Gastroesophageal sphincter (tissue), 4 donors: ENCODE data around the gene CTIF. TPM values are rescaled to one million over a fixed set of nuclear protein-coding genes. Genes with fewer than 3 reads are reported as not detected.

Experiments
- ATAC-seq: fragments of 150-250 bp; one replicate; pipeline ENCODE4 v1.9.1; 2016; ENCODE audit warnings: mild to moderate bottlenecking, moderate library complexity
- H3K27ac ChIP-seq, 4 donors: fragments of 200-600 bp; sonication (generic) in 3 of 4; 1 replicate in 3 of 4; 2 replicates in 1 of 4; pipeline ENCODE4 v1.5.1; 2016 to 2019
- H3K27me3 ChIP-seq: fragments of 200-600 bp; sonication (generic); one replicate; pipeline ENCODE4 v1.5.1; 2019
- H3K36me3 ChIP-seq, 2 donors: fragments of 200-600 bp; sonication (generic); one replicate each; pipeline ENCODE4 v1.5.1; 2019; ENCODE audit warnings: control low read depth in 1 of 2
- H3K4me1 ChIP-seq, 3 donors: fragments of 200-600 bp; sonication (generic); 1 replicate in 2 of 3; 2 replicates in 1 of 3; pipeline ENCODE4 v1.5.1; 2016 to 2019; ENCODE audit warnings: control low read depth in 2 of 3
- H3K4me3 ChIP-seq, 2 donors: fragments of 200-600 bp; sonication (generic); one replicate each; pipeline ENCODE4 v1.5.1; 2019; ENCODE audit warnings: mild to moderate bottlenecking in 1 of 2, moderate library complexity in 1 of 2
- H3K9me3 ChIP-seq, 3 donors: fragments of 200-600 bp; sonication (generic); one replicate each; pipeline ENCODE4 v1.5.1; 2017 to 2019; ENCODE audit warnings: control low read depth in 2 of 3
- CTCF ChIP-seq, 4 experiments: fragments of 200-600 bp in 2 of 4; fragments of 450-650 bp in 2 of 4; sonication (generic) in 1 of 4; IDR thresholded peaks; one replicate each; pipeline ENCODE4 v1.5.1; 2017 to 2019; ENCODE audit warnings: antibody characterized with exemption in 4 of 4, mild to moderate bottlenecking in 2 of 4, moderate library complexity in 2 of 4
- EP300 ChIP-seq: sonication (generic); formaldehyde crosslinking; IDR thresholded peaks from one replicate; pipeline ENCODE4 v1.6.1; 2017; ENCODE audit warnings: antibody characterized with exemption, mild to moderate bottlenecking
- POLR2A ChIP-seq, 2 donors: fragments of 450-650 bp; IDR thresholded peaks; one replicate each; pipeline ENCODE4 v1.6.1; 2017; ENCODE audit warnings: antibody characterized with exemption in 2 of 2, mild to moderate bottlenecking in 2 of 2, moderate library complexity in 1 of 2
- POLR2AphosphoS5 ChIP-seq: sonication (generic); formaldehyde crosslinking; IDR thresholded peaks from one replicate; pipeline ENCODE4 v1.6.1; 2017; ENCODE audit warnings: antibody characterized with exemption
- WGBS, 2 donors: methylation state at CpG; one replicate each; pipeline ENCODE4 v1.1.5; 2018; ENCODE audit warnings: low coverage in 1 of 2; 5-methylcytosine and 5-hydroxymethylcytosine counted together
- total RNA-seq, 4 donors: library from RNA; depleted of rRNA; stranded (reverse); fragments of >200 nt; gene quantifications; one replicate each; pipeline ENCODE4 v1.1.0, GENCODE V29; 2016

CTIF gene
- total RNA-seq, 4 donors from 2014 or later = 31.4 to 124 (median 78.1) TPM

- TF ChIP-seq CTCF (IDR thresholded peaks at IDR 0.05) (no peak), POLR2A (IDR thresholded peaks at IDR 0.05) (no peak), POLR2AphosphoS5 (no peak), EP300 (no peak)
- Histone ChIP-seq H3K9me3 (no peaks in the 10 kb centered on the region), H3K4me1 (peaks cover 0 to 25% (median 10%) of the 10 kb centered on the region in 3 donors), H3K27me3 (no peaks in the 10 kb centered on the region), H3K36me3 (peaks cover 0 to 15% of the 10 kb centered on the region in 2 donors), H3K4me3 (no peak overlapping the region), H3K27ac (peak overlapping the region in 3 of 4 donors; percentile 9 to 58 (median 55))
- peak; percentile 40 for ATAC-seq
- WGBS, 2 donors = 21 to 62% methylated on average over 5 of the region's 7 CpGs
Observed at GRCh38 chr18:48851599-48851960, 312.7 kb downstream of the CTIF start.

GRCh38 chr18:48852292-48852691 lies 313.5 kb downstream of the CTIF start:
- WGBS, 2 donors = 91% methylated on average over 3 of the region's 6 CpGs; no CpG with 5 or more reads in 1 of the 2 donors

GRCh38 chr18:48852794-48853193 lies 314.0 kb downstream of the CTIF start:
- ATAC-seq = no peak
- TF ChIP-seq POLR2AphosphoS5 (no peak), EP300 (no peak)
- Histone ChIP-seq H3K27ac (no peak overlapping the region), H3K9me3 (no peaks in the 10 kb centered on the region), H3K27me3 (no peaks in the 10 kb centered on the region), H3K4me1 (peaks cover 0 to 25% (median 10%) of the 10 kb centered on the region in 3 donors), H3K4me3 (no peak overlapping the region), H3K36me3 (peaks cover 0 to 24% of the 10 kb centered on the region in 2 donors)
- 94 to 98% methylated on average over 3 of the region's 6 CpGs for WGBS, 2 donors

More at GRCh38 chr18:48852292-48852691, 313.5 kb downstream of the CTIF start:
- no peak overlapping the region for H3K27ac ChIP-seq
- H3K36me3 ChIP-seq = peaks cover 0 to 19% of the 10 kb centered on the region in 2 donors
- H3K9me3 ChIP-seq = no peaks in the 10 kb centered on the region
- TF ChIP-seq POLR2AphosphoS5 (no peak), CTCF (IDR thresholded peaks at IDR 0.05) (no peak), EP300 (no peak), POLR2A (IDR thresholded peaks at IDR 0.05) (no peak)
- H3K4me3 ChIP-seq = no peak overlapping the region
- peaks cover 0 to 25% (median 10%) of the 10 kb centered on the region in 3 donors for H3K4me1 ChIP-seq
- no peak for ATAC-seq
- no peaks in the 10 kb centered on the region for H3K27me3 ChIP-seq

GRCh38 chr18:48853588-48853987 lies 314.8 kb downstream of the CTIF start:
- WGBS, 2 donors = 60 to 100% methylated on average over 1 to 2 of the region's 5 CpGs
- peaks cover 0 to 20% (median 10%) of the 10 kb centered on the region in 3 donors for H3K4me1 ChIP-seq
- H3K36me3 ChIP-seq = peaks cover 0 to 27% of the 10 kb centered on the region in 2 donors
- no peak overlapping the region for H3K27ac ChIP-seq
- TF ChIP-seq CTCF (IDR thresholded peaks at IDR 0.05) (no peak), EP300 (no peak), POLR2AphosphoS5 (no peak), POLR2A (IDR thresholded peaks at IDR 0.05) (no peak)
- ATAC-seq = no peak
- H3K27me3 ChIP-seq = no peaks in the 10 kb centered on the region
- no peaks in the 10 kb centered on the region for H3K9me3 ChIP-seq
- H3K4me3 ChIP-seq = no peak overlapping the region

- Histone ChIP-seq H3K9me3 (no peaks in the 10 kb centered on the region), H3K4me1 (peaks cover 0 to 25% (median 10%) of the 10 kb centered on the region in 3 donors), H3K27me3 (no peaks in the 10 kb centered on the region), H3K27ac (no peak overlapping the region), H3K4me3 (no peak overlapping the region), H3K36me3 (peaks cover 0 to 36% of the 10 kb centered on the region in 2 donors)
- TF ChIP-seq POLR2AphosphoS5 (no peak), POLR2A (IDR thresholded peaks at IDR 0.05) (no peak), CTCF (IDR thresholded peaks at IDR 0.05) (no peak), EP300 (no peak)
- WGBS, 2 donors = 82 to 90% methylated on average over 7 to 8 of the region's 11 CpGs
- no peak for ATAC-seq
Observed at GRCh38 chr18:48854780-48855179, 315.9 kb downstream of the CTIF start.
